Fibroblast of pulmonary artery (primary cell): ENCODE data around the gene HMGCLL1.

ENCODE experiments used
- DNase-seq: peaks from one replicate; pipeline ENCODE4 v3.0.0-alpha.2; 2010; ENCODE audit warnings: low read depth
- H3K4me3 ChIP-seq: replicated peaks from 2 replicates; pipeline ENCODE4 v1.5.1; 2011; ENCODE audit warnings: low read depth, mild to moderate bottlenecking, control low read depth, low read length, moderate library complexity
- CTCF ChIP-seq: IDR thresholded peaks from 2 replicates; pipeline ENCODE4 v1.5.1; 2011; ENCODE audit warnings: mild to moderate bottlenecking, control low read depth, low read length, inconsistent platforms; ENCODE audit errors: missing control alignments

The HMGCLL1 gene

GRCh38 chr6:55438203-55438602 lies 140.8 kb downstream of the HMGCLL1 start:
- no peak for TF ChIP-seq CTCF
- no peak overlapping the region for H3K4me3 ChIP-seq
- DNase-seq, result no peak

- DNase-seq, result no peak
- no peak for TF ChIP-seq CTCF
Observed at GRCh38 chr6:55437141-55437540, 141.9 kb downstream of the HMGCLL1 start.

GRCh38 chr6:55433446-55434130 lies 145.4 kb downstream of the HMGCLL1 start:
- no peak for TF ChIP-seq CTCF
- H3K4me3 ChIP-seq, result no peak overlapping the region
- peak; percentile 58 for DNase-seq

More at GRCh38 chr6:55437141-55437540, 141.9 kb downstream of the HMGCLL1 start:
- H3K4me3 ChIP-seq, result no peak overlapping the region

GRCh38 chr6:55423933-55424332 lies 155.1 kb downstream of the HMGCLL1 start:
- DNase-seq, result no peak
- no peak overlapping the region for H3K4me3 ChIP-seq
- no peak for TF ChIP-seq CTCF

- no peak overlapping the region for H3K4me3 ChIP-seq
- DNase-seq, result no peak
- TF ChIP-seq CTCF, result no peak
Observed at GRCh38 chr6:55410674-55411073, 168.3 kb downstream of the HMGCLL1 start.

- DNase-seq, result no peak
- no peak overlapping the region for H3K4me3 ChIP-seq
- TF ChIP-seq CTCF, result no peak
Observed at GRCh38 chr6:55405474-55406235, 173.3 kb downstream of the HMGCLL1 start.
